Measurements from ENCODE around the gene ARL8B. TPM values are rescaled to one million over a fixed set of nuclear protein-coding genes. Genes with fewer than 3 reads are reported as not detected.
A peak's percentile ranks its signal among the peaks of the same experiment; 100 is the strongest.

ARL8B gene
- total RNA-seq, 8 experiments from 2014 or later, result 27.1 to 54.5 (median 36.8) TPM

DNA sequence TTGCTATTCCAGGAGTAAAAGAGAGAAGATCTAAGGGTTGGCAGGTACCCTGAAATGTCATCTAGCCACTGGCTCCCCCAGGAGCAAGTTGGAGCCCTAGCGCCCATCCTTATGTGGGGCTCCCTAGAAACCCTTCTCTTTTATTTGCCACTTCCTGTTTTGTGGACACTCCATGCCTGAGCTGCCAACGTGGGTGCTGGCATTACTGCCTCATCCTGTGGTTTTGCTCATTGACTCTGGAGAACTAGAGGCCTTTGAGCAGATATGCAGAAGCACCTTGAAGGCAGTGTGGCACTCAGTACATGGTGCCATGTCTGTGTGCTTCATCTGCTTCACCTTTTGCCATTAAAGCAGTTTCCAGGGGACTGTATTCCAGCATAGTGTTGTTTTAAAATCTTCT lies 73.5 kb downstream of the ARL8B start:
- in situ Hi-C loops (cut with MboI; ENCODE audit: low pct_unique_long_range_greater_than_20kb in 2 of 9, low sequenced_read_pairs in 9 of 9, unreplicated experiment in 9 of 9), result no loop called here
- H3K4me3 ChIP-seq, result no peak overlapping the region
- H3K27ac ChIP-seq, result no peak overlapping the region
- peaks cover 11 to 17% of the 10 kb centered on the region in 2 donors for H3K4me1 ChIP-seq (replicated peaks in 1 of 2)
- ATAC-seq (replicated peaks in 6 of 8), result no peak
- 0 to 100% (median 66%) methylated on average over 1 to 2 of the region's 2 CpGs; no CpG with 5 or more reads in 2 of the 10 experiments for WGBS, 10 experiments

DNA sequence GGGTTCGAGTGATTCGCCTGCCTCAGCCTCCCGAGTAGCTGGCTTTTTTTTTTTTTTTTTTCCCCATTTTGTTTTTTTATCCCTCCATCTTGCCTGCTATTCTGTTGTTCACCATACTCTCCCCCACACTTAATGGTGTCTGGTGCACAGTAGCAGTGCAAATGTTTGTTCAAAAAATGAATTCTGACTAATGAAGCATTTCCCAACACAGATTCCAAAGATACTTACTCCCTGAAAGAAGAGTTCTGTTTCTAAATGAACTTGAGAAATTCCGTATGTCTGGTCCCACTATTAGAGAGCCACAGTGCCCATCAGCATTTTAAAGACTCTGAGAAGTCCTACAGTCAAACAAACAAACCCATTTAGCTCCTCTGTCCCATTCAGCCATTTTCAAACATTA lies 74.9 kb downstream of the ARL8B start:
- in situ Hi-C loops (cut with MboI; ENCODE audit: low pct_unique_long_range_greater_than_20kb in 2 of 9, low sequenced_read_pairs in 9 of 9, unreplicated experiment in 9 of 9), result no loop called here
- Histone ChIP-seq H3K4me3 (no peak overlapping the region), H3K4me1 (replicated peaks in 1 of 2) (peaks cover 16 to 23% of the 10 kb centered on the region in 2 donors), H3K27ac (peak overlapping the region; percentile 68 to 76)
- WGBS, 10 experiments, result 64 to 100% (median 89%) methylated on average over 2 to 4 of the region's 4 CpGs
- ATAC-seq (replicated peaks in 6 of 8), result peak in 2 of 8 experiments; percentile 5 to 27

DNA sequence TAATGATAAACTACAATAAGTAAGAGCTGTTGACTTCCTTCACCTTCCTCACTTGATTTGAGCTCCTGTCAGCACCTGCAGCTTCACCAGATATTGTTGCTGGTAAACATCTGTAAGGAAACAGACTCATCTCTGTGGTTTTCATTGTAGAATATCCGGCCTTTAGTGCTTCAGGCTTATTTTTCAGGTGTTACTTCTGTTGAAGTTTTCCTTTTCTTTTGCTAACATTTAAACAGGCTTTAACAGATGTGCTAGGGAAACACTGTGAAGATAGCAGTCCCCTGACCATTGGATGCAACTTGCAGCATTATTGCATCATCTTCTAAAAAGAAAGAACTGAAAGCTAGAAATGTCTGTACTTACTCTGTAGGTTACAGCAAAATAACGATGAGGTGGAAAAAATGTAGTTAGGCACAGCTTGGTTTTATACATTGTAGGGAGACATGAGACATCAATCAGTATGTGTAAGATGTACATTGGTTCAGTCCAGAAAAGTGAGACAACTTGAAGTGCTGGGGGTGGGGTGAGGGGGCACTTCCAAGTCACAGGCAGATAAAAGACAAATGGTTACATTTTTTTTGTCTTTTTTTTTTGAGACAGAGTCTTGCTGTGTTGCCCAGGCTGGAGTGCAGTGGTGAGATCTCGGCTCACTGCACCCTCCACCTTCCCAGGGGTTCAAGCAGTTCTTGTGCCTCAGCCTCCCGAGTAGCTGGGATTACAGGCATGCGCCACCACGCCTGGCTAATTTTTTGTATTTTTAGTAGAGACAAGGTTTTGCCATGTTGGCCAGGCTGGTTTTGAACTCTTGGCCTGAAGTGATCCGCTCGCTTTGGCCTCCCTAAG lies 75.6 kb downstream of the ARL8B start:
- Histone ChIP-seq H3K27ac (peak overlapping the region; percentile 68 to 76), H3K4me3 (no peak overlapping the region), H3K4me1 (replicated peaks in 1 of 2) (peaks cover 19 to 27% of the 10 kb centered on the region in 2 donors)
- in situ Hi-C loops (cut with MboI; ENCODE audit: low pct_unique_long_range_greater_than_20kb in 2 of 9, low sequenced_read_pairs in 9 of 9, unreplicated experiment in 9 of 9), result no loop called here
- 20 to 100% (median 93%) methylated on average over 1 to 7 of the region's 8 CpGs for WGBS, 10 experiments
- peak in 6 of 8 experiments; percentile 14 to 88 (median 73) for ATAC-seq (replicated peaks in 6 of 8)

GRCh38 chr3:5198313-5198677 lies 76.2 kb downstream of the ARL8B start:
- peaks cover 21 to 27% of the 10 kb centered on the region in 2 donors for H3K4me1 ChIP-seq (replicated peaks in 1 of 2)
- 63 to 100% (median 93%) methylated on average over 1 to 4 of the region's 4 CpGs; no CpG with 5 or more reads in 1 of the 10 experiments for WGBS, 10 experiments
- no peak for ATAC-seq (replicated peaks in 6 of 8)
- no peak overlapping the region for H3K4me3 ChIP-seq
- H3K27ac ChIP-seq, result peak overlapping the region; percentile 68 to 76
- in situ Hi-C loops (cut with MboI; ENCODE audit: low pct_unique_long_range_greater_than_20kb in 2 of 9, low sequenced_read_pairs in 9 of 9, unreplicated experiment in 9 of 9), result no loop called here

DNA sequence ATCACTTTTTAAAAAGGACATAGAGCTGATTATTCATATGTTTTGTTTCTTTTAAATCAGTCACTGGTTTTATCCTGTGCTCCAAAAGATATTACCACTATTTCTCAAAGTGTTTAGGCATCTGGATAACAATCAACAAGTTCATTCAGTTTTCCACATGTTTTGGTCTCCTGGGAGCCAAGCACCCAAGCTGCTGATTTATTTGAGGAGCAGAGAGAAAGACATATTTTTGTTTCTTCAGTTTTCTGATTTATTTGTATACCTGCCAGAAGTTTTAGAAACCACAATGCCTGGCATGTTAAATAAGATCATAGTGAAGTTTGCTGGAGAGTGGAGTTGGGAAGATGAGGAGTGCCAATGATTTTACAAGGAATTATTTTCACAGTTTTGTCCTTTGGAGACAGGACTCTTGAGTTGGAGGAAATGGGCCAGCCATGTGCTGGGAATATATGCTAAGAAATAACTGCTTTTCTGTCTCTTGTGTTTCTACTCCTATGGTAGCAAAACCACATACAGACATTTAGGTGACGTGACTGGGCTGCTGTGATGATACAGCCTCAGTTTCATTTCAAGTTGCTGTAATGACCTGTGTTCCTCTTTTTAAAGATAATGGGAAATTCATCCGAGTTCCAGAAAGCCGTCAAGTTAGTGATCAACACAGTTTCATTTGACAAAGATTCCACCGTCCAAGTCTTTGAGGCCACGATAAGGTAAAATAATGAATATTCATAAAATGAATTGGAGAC lies 77.1 kb downstream of the ARL8B start:
- in situ Hi-C loops (cut with MboI; ENCODE audit: low pct_unique_long_range_greater_than_20kb in 2 of 9, low sequenced_read_pairs in 9 of 9, unreplicated experiment in 9 of 9), result no loop called here
- Histone ChIP-seq H3K4me3 (no peak overlapping the region), H3K27ac (no peak overlapping the region), H3K4me1 (replicated peaks in 1 of 2) (peaks cover 21 to 27% of the 10 kb centered on the region in 2 donors)
- ATAC-seq (replicated peaks in 6 of 8), result no peak
- 70 to 100% (median 84%) methylated on average over 1 to 5 of the region's 5 CpGs; no CpG with 5 or more reads in 1 of the 10 experiments for WGBS, 10 experiments

DNA sequence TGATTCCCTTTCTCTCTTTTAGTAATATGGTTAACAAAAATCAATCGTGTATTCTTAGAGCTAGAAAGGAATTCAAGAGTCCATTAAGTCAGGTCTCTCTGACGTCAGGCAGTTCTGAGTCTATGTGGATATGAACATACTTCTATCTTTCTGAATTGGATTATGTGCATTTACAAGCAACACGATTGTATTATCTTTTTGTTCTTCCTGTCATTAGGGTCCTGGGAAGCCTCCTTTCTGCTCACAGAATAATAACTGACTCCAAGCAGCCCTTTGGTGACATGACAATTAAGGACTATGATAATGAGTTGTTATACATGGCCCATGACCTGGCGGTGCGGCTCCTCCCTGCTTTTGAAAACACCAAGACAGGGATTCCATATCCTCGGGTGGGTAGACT lies 79.4 kb downstream of the ARL8B start:
- 20 to 89% (median 72%) methylated on average over 1 to 6 of the region's 6 CpGs for WGBS, 10 experiments
- no peak overlapping the region for H3K4me3 ChIP-seq
- H3K27ac ChIP-seq, result peak overlapping the region in 1 of 2 donors; percentile 10
- ATAC-seq (replicated peaks in 6 of 8), result peak in 4 of 8 experiments; percentile 6 to 41 (median 29)
- H3K4me1 ChIP-seq (replicated peaks in 1 of 2), result peaks cover 21 to 27% of the 10 kb centered on the region in 2 donors
- in situ Hi-C loops (cut with MboI; ENCODE audit: low pct_unique_long_range_greater_than_20kb in 2 of 9, low sequenced_read_pairs in 9 of 9, unreplicated experiment in 9 of 9), result no loop called here

- peak in 5 of 8 experiments; percentile 38 to 69 (median 63) for ATAC-seq (replicated peaks in 6 of 8)
- H3K4me3 ChIP-seq, result no peak overlapping the region
- WGBS, 10 experiments, result 21 to 100% (median 82%) methylated on average over 1 to 2 of the region's 2 CpGs; no CpG with 5 or more reads in 2 of the 10 experiments
- in situ Hi-C loops (cut with MboI; ENCODE audit: low pct_unique_long_range_greater_than_20kb in 2 of 9, low sequenced_read_pairs in 9 of 9, unreplicated experiment in 9 of 9), result no loop called here
- peak overlapping the region; percentile 55 to 74 for H3K27ac ChIP-seq
- H3K4me1 ChIP-seq (replicated peaks in 1 of 2), result peaks cover 18 to 21% of the 10 kb centered on the region in 2 donors
These were observed 80.1 kb downstream of the ARL8B start for GRCh38 chr3:5202222-5202621.

DNA sequence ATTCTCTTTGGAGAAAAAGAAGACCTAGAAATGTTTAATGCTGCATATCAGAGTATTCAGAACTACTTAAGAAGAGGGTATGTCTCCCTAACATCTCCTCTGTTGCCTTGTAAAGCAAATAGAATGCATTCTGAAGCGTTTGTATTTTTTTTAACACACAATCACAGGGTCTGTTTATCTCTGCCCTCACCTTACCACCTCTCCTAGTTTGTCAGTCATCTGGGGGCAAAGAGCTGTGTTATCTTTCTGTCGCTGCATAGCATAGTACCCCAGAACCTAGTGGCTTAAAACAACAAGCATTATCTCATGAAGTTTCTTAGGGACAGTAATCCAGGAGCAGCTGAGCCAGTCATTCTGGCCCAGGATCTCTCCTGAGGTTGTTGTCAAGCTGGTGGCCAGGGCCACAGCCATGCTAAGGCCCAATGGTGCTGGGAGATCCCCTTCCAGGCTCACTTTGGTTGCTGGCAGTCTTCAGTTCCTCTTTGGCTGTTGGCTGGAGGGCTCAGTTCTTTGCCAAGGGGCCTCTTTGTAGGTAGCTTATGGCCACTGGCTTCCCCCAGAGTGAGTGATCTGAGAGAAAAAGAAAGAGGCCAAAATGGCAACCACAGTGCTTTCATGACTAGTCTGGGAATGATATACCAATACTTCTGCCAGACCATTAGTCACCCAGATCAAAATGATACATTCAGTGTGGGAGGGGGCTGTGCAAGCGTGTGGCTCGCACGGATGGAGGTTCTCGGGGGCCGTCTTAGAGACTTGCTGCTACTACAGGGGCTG lies 83.3 kb downstream of the ARL8B start:
- ATAC-seq (replicated peaks in 6 of 8), result peak in 1 of 8 experiments; percentile 14
- H3K4me3 ChIP-seq, result no peak overlapping the region
- peaks cover 9 to 11% of the 10 kb centered on the region in 2 donors for H3K4me1 ChIP-seq (replicated peaks in 1 of 2)
- in situ Hi-C loops (cut with MboI; ENCODE audit: low pct_unique_long_range_greater_than_20kb in 2 of 9, low sequenced_read_pairs in 9 of 9, unreplicated experiment in 9 of 9), result no loop called here
- no peak overlapping the region for H3K27ac ChIP-seq
- WGBS, 10 experiments, result 60 to 100% (median 97%) methylated on average over 1 to 6 of the region's 7 CpGs; no CpG with 5 or more reads in 4 of the 10 experiments

DNA sequence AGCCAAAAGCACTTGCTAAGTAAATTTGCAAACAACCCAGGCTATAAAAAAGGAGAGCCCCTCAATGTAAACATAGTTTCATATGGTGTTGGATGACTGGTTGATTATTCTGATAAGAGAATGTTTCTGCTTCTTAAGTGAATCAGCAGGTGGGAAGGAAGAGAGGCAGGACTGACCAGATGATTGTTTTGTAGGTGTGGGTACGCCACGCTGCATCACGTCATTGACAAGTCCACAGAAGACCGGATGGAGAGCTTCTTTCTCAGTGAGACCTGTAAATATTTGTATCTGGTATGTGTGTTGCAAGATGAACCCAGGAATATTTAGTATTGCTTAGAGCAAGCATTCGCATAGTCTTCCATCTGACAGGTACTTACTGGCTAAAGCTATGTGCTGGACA lies 88.8 kb downstream of the ARL8B start:
- H3K4me1 ChIP-seq (replicated peaks in 1 of 2), result no peaks in the 10 kb centered on the region
- in situ Hi-C loops (cut with MboI; ENCODE audit: low pct_unique_long_range_greater_than_20kb in 2 of 9, low sequenced_read_pairs in 9 of 9, unreplicated experiment in 9 of 9), result no loop called here
- 82 to 100% (median 100%) methylated on average over 1 to 5 of the region's 5 CpGs; no CpG with 5 or more reads in 2 of the 10 experiments for WGBS, 10 experiments
- no peak for ATAC-seq (replicated peaks in 6 of 8)
- no peak overlapping the region for H3K27ac ChIP-seq
- no peak overlapping the region for H3K4me3 ChIP-seq

DNA sequence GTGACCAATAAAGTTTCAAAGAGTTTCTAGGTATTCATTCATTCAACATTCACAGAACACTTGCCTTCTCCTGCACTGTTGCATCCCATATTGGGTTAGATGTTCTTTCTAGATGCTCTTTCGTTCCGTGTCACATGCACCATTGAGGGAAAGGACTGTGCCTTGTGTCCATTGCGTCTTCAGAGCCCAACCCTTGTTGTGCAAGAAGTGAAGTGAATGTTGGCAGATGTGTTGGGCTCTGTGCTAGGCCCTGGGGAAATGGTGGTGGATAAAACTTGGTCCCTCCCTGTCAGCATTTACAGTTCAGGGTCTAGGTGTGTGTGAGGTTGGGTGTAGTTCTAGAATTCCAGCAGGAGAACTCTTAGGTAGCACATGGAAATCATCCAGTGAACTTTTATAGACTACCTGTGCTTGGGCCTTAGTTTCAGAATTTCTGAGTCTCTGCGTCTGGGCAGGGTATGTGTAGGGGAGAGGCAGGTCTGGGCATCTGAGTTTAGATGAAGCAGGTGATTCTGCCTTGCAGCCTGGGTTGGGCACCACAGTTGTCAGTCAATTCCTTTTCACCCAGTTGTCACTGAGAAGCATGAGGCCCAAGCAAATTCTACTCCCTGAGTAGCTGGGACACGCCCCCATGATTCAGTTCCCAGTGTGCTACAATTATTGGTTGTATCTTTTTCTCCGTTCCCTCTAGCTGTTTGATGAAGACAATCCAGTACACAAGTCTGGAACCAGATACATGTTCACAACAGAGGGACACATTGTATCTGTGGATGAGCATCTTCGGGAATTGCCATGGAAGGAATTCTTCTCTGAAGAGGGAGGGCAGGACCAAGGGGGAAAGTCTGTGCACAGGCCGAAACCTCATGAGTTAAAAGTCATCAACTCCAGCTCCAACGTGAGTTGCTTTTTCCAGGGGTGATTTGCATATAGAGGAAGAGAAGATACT lies 90.8 kb downstream of the ARL8B start:
- 24 to 90% (median 77%) methylated on average over 1 to 5 of the region's 9 CpGs; no CpG with 5 or more reads in 3 of the 10 experiments for WGBS, 10 experiments
- H3K27ac ChIP-seq, result no peak overlapping the region
- no peak overlapping the region for H3K4me3 ChIP-seq
- in situ Hi-C loops (cut with MboI; ENCODE audit: low pct_unique_long_range_greater_than_20kb in 2 of 9, low sequenced_read_pairs in 9 of 9, unreplicated experiment in 9 of 9), result no loop called here
- no peaks in the 10 kb centered on the region for H3K4me1 ChIP-seq (replicated peaks in 1 of 2)
- peak in 6 of 8 experiments; percentile 5 to 86 (median 60) for ATAC-seq (replicated peaks in 6 of 8)

GRCh38 chr3:5213574-5213966 lies 91.5 kb downstream of the ARL8B start:
- 29 to 100% (median 69%) methylated on average over 1 to 6 of the region's 7 CpGs; no CpG with 5 or more reads in 2 of the 10 experiments for WGBS, 10 experiments
- peak in 5 of 8 experiments; percentile 7 to 86 (median 80) for ATAC-seq (replicated peaks in 6 of 8)
- Histone ChIP-seq H3K27ac (no peak overlapping the region), H3K4me3 (no peak overlapping the region), H3K4me1 (replicated peaks in 1 of 2) (no peaks in the 10 kb centered on the region)
- in situ Hi-C loops (cut with MboI; ENCODE audit: low pct_unique_long_range_greater_than_20kb in 2 of 9, low sequenced_read_pairs in 9 of 9, unreplicated experiment in 9 of 9), result no loop called here

GRCh38 chr3:5214352-5214751 lies 92.3 kb downstream of the ARL8B start:
- ATAC-seq (replicated peaks in 6 of 8), result no peak
- WGBS, 10 experiments, result 20 to 100% (median 77%) methylated on average over 1 to 6 of the region's 9 CpGs; no CpG with 5 or more reads in 4 of the 10 experiments
- in situ Hi-C loops (cut with MboI; ENCODE audit: low pct_unique_long_range_greater_than_20kb in 2 of 9, low sequenced_read_pairs in 9 of 9, unreplicated experiment in 9 of 9), result no loop called here
- Histone ChIP-seq H3K4me3 (no peak overlapping the region), H3K4me1 (replicated peaks in 1 of 2) (no peaks in the 10 kb centered on the region), H3K27ac (no peak overlapping the region)

Data from motor neuron (in vitro differentiated cells).